ENCODE data around the gene TUT4. TPM values are rescaled to one million over a fixed set of nuclear protein-coding genes. Genes with fewer than 3 reads are reported as not detected.

Gene TUT4
- total and polyA plus RNA-seq, 4 donors: 16.4 to 142 (median 28.5) TPM

- no peak overlapping the region for H3K4me3 ChIP-seq
- H3K4me1 ChIP-seq (ENCODE audit: control insufficient read depth in 5 of 5, insufficient read depth in 5 of 5, low read length in 5 of 5): no peaks in the 10 kb centered on the region
- H3K9ac ChIP-seq (ENCODE audit: insufficient read depth in 1 of 2, low read length in 2 of 2): no peak overlapping the region
- H3K36me3 ChIP-seq (ENCODE audit: control insufficient read depth in 4 of 4, insufficient read depth in 4 of 4, low read length in 4 of 4): peaks cover 0 to 11% (median 4%) of the 10 kb centered on the region in 4 donors
- H3K27ac ChIP-seq (ENCODE audit: low read depth in 1 of 2, low read length in 1 of 2): no peak overlapping the region
- ATAC-seq (ENCODE audit: insufficient read depth, low FRiP score): no peak
- TF ChIP-seq CTCF (IDR thresholded peaks at IDR 0.05; ENCODE audit: control extremely low read depth, extremely low read depth): no peak
- 90 to 98% methylated on average over 5 of the region's 5 CpGs for WGBS, 2 donors
- H3K27me3 ChIP-seq (ENCODE audit: control insufficient read depth in 3 of 3, insufficient read depth in 3 of 3, low read length in 2 of 3): no peaks in the 10 kb centered on the region
- no peaks in the 10 kb centered on the region for H3K9me3 ChIP-seq (ENCODE audit: control insufficient read depth in 4 of 4, insufficient read depth in 3 of 4, low read length in 3 of 4)
- no peak for DNase-seq
Observed at GRCh38 chr1:52386458-52386857, 166.4 kb downstream of the TUT4 start.

- H3K27ac ChIP-seq (ENCODE audit: low read depth in 1 of 2, low read length in 1 of 2): no peak overlapping the region
- no peak overlapping the region for H3K4me3 ChIP-seq
- H3K27me3 ChIP-seq (ENCODE audit: control insufficient read depth in 3 of 3, insufficient read depth in 3 of 3, low read length in 2 of 3): no peaks in the 10 kb centered on the region
- peaks cover 0 to 11% (median 4%) of the 10 kb centered on the region in 4 donors for H3K36me3 ChIP-seq (ENCODE audit: control insufficient read depth in 4 of 4, insufficient read depth in 4 of 4, low read length in 4 of 4)
- DNase-seq (no peak), ATAC-seq (ENCODE audit: insufficient read depth, low FRiP score) (no peak)
- WGBS, 2 donors: 97 to 98% methylated on average over 3 of the region's 3 CpGs
- H3K9me3 ChIP-seq (ENCODE audit: control insufficient read depth in 4 of 4, insufficient read depth in 3 of 4, low read length in 3 of 4): no peaks in the 10 kb centered on the region
- TF ChIP-seq CTCF (IDR thresholded peaks at IDR 0.05; ENCODE audit: control extremely low read depth, extremely low read depth): no peak
- no peak overlapping the region for H3K9ac ChIP-seq (ENCODE audit: insufficient read depth in 1 of 2, low read length in 2 of 2)
- no peaks in the 10 kb centered on the region for H3K4me1 ChIP-seq (ENCODE audit: control insufficient read depth in 5 of 5, insufficient read depth in 5 of 5, low read length in 5 of 5)
Observed at GRCh38 chr1:52385376-52385775, 167.5 kb downstream of the TUT4 start.

Other genes starting within 250 kb of the TUT4 start
- gene CC2D1B, start 186.9 kb downstream of the TUT4 start, total RNA-seq: 10 to 100 TPM; 21.1 to 54.6 TPM
- gene CC2D1B, start 186.9 kb downstream of the TUT4 start, polyA plus RNA-seq: 10 to 100 TPM; 34.6 to 35.0 TPM
- gene ORC1, start 148.7 kb downstream of the TUT4 start, total RNA-seq: 1 to 10 TPM; 2.3 to 2.5 TPM
- 1 to 10 TPM in 1 of 2 donors, under 1 TPM in 1; 0.59 to 1.1 TPM for gene ORC1, start 148.7 kb downstream of the TUT4 start, polyA plus RNA-seq
- 10 to 100 TPM; 31.4 to 37.9 TPM for gene PRPF38A, start 148.5 kb downstream of the TUT4 start, total RNA-seq
- gene PRPF38A, start 148.5 kb downstream of the TUT4 start, polyA plus RNA-seq: 10 to 100 TPM; 13.6 to 23.8 TPM
- 10 to 100 TPM in 1 of 2 donors, 1 to 10 TPM in 1; 7.3 to 61.4 TPM for gene GPX7, start 49.3 kb upstream of the TUT4 start, total RNA-seq
- gene GPX7, start 49.3 kb upstream of the TUT4 start, polyA plus RNA-seq: 10 to 100 TPM; 11.5 to 12.7 TPM
- gene SHISAL2A, start 80.1 kb upstream of the TUT4 start, total RNA-seq: 1 to 10 TPM; 1.7 to 2.2 TPM
- gene SHISAL2A, start 80.1 kb upstream of the TUT4 start, polyA plus RNA-seq: 1 to 10 TPM in 1 of 2 donors, under 1 TPM in 1; 0.79 to 2.6 TPM
- gene COA7, start 145.3 kb upstream of the TUT4 start, total RNA-seq: 10 to 100 TPM in 1 of 2 donors, 1 to 10 TPM in 1; 4.8 to 20.4 TPM
- 10 to 100 TPM in 1 of 2 donors, 1 to 10 TPM in 1; 4.9 to 12.1 TPM for gene COA7, start 145.3 kb upstream of the TUT4 start, polyA plus RNA-seq
- 10 to 100 TPM; 26.8 to 39.0 TPM for gene ZYG11B, start 173.4 kb upstream of the TUT4 start, total RNA-seq
- gene ZYG11B, start 173.4 kb upstream of the TUT4 start, polyA plus RNA-seq: 1 to 10 TPM; 5.7 to 6.9 TPM

All from lung (tissue), 12 donors.